Jurkat, Clone E6-1 (cell line): ENCODE results near the gene LMF1.

Source experiments
- DNase-seq: peaks from one replicate; pipeline ENCODE4 v3.0.0-alpha.2; 2011; ENCODE audit warnings: low read depth, low spot score
- H3K4me3 ChIP-seq: 2 replicates; pipeline ENCODE4 v1.5.1; 2011; ENCODE audit warnings: mild to moderate bottlenecking, low read length, control low read depth, moderate library complexity

Gene LMF1

GRCh38 chr16:920717-921116 is 50.1 kb downstream of the LMF1 start:
- H3K4me3 ChIP-seq, result no peak overlapping the region
- DNase-seq, result no peak

GRCh38 chr16:920051-920681 is 50.6 kb downstream of the LMF1 start:
- no peak overlapping the region for H3K4me3 ChIP-seq
- DNase-seq, result no peak

- H3K4me3 ChIP-seq, result no peak overlapping the region
- DNase-seq, result no peak
These were observed 51.1 kb downstream of the LMF1 start for GRCh38 chr16:919658-920050.

- DNase-seq, result no peak
- no peak overlapping the region for H3K4me3 ChIP-seq
These were observed 51.8 kb downstream of the LMF1 start for GRCh38 chr16:918741-919657.

GRCh38 chr16:918068-918467 is 52.7 kb downstream of the LMF1 start:
- DNase-seq, result no peak
- no peak overlapping the region for H3K4me3 ChIP-seq

- H3K4me3 ChIP-seq, result no peak overlapping the region
- DNase-seq, result no peak
These were observed 53.2 kb downstream of the LMF1 start for GRCh38 chr16:917591-918061.

DNA sequence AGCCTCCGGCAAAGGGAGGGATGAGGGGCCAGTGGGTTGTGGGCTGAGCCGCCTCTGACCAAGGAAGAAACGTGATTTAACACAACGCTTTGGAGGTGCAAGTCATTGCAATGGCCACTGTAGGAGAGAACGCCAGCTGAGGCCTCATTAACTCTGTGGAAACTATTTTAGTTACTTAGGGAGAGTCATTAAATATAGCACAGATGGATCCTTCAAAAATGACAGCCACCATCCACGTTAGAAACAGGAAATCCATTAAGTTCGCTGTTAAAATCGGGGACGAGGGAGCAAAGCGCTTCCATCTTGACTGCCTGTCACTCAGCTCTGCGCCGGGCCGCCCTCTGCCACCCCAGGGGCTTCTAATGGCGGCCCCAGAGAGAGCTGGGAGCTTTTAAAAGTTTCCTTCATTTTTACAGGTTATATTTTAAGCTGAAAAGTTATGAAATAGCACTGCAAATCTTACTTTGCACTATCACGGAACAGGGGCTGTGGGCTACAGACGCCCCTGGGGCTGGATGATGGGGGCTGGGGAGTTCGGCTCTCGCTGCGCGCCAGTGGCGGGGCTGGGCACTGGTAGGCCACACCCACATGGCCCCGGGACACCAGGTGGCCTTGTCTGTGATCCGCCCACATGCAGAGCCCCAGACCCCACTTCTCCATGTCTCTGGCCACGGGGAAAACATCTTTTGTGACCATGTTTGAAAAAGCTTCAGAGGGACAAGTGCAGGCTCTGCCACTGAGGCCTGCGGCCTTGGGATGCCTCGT is 54.6 kb downstream of the LMF1 start:
- no peak for DNase-seq
- no peak overlapping the region for H3K4me3 ChIP-seq

GRCh38 chr16:915546-915945 is 55.2 kb downstream of the LMF1 start:
- DNase-seq, result no peak
- H3K4me3 ChIP-seq, result no peak overlapping the region

DNA sequence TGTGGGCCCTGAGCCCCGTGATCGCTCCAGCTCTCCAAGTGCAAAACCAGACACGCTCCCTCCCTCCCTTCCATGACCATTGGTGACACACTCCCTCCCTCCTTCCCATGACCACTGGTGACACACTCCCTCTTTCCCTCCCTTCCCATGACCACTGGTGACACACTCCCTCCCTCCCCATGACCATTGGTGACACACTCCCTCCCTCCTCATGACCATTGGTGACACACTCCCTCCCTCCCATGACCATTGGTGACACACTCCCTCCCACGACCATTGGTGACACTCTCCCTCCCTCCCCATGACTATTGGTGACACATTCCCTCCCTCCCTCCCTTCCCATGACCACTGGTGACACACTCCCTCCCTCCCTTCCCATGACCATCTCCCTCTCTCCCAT is 56.3 kb downstream of the LMF1 start:
- DNase-seq, result no peak
- H3K4me3 ChIP-seq, result no peak overlapping the region

DNA sequence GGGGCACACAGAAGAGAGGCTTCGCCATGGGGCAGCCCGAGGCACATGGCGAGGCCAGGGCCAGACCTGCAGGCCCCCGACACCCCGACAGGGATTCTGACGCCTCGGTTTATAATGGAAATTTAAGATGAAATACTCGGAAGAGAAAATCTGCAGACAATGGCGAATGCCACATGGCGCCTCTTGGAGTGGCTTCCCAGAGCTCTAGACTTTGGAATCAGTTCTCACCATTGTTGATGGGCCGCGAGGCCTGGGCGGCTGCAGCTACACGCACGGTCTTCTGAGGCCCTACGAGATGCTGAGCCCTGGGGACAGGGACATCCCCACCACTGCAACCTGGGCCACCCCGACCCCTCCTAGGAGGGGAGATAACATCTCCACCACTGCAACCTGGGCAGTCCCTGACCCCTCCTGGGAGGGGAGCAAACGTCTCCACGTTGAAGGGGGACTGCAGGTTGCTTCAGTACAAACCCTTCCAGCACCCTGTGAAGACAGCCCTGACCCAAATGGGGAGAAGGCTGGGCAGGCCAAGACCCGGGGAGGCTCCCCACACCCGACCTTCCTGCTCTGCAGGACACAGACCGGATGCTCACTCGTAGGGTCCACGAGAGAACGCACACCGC is 56.9 kb downstream of the LMF1 start:
- DNase-seq, result no peak
- no peak overlapping the region for H3K4me3 ChIP-seq

DNA sequence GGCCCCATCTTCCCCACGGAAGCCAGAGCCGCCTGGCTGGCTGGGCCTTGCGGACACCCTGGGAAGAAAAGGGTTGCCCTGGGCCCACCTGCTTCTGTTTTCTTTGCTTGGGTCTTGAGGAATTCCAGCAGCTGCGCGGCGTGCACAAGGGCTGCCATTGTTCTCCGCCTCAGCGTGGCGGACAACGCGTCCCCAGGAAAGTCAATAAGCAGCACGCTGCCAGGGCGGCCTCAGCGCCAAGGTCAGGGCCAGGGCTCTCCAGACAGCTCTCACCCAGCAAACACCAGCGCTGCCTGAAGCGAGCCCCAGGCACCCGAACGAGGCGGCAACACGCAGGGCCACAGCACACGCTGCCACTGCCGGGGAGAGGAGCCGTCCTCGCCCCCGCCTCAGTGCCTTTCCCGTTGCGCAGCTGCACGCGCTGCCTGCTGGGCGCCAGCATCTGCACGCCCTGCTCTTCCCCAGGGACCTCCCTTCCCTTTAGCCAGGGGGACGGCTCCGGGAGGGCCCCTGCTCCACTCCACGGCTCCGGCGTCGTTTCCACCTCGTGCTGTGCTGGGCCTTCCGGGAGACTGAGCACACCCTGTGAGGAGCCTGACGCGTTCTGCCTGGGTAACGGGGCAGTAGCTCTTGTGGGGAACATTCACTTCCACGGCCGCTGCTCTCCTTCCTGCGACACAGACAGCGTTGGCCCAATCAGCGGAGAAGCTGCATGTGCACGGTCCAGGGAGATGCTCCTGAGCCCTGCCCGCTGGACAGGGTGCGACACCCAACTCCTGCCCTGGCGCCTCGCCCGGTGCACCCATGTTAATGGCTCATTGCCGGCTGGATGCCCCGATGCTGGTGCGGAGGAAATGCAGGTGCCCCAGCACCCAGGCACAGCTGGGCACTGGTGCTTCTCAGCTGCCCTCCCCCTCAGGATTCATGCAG is 57.8 kb downstream of the LMF1 start:
- no peak for DNase-seq
- no peak overlapping the region for H3K4me3 ChIP-seq

- no peak overlapping the region for H3K4me3 ChIP-seq
- DNase-seq, result no peak
These were observed 58.5 kb downstream of the LMF1 start for GRCh38 chr16:912322-912683.

DNA sequence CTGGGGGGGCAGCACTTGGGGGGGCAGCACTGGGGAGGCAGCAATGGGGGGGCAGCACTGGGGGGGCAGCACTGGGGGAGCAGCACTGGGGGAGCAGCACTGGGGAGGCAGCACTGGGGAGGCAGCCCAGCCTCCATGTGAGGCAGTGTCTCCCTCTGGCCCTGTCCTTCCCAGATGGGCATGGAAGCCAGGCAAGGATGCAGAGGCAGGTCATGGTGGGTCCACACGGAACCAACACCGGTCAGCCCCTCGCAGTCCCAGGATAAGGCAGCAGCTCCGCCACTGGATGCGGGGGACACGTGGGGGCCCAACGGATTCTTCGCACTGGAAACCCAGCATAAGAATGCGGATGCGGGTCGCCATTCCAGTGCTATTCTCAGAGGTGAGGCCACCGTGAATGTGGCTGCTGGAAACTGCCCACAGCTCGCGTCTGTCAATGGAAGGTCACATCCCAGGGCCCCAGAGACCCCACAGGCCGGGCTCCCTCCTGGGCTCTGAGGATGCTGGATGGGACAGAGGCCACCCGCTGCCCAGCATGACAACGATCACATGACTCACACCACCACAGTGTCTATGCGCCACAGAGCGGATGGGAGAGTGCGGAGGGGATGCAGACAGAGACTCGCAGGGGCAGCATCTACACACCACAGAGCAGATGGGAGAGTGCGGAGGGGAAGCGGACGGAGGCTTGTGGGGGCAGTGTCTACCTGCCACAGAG is 59.0 kb downstream of the LMF1 start:
- H3K4me3 ChIP-seq, result no peak overlapping the region
- DNase-seq, result no peak

- H3K4me3 ChIP-seq, result no peak overlapping the region
- DNase-seq, result no peak
These were observed 59.7 kb downstream of the LMF1 start for GRCh38 chr16:911101-911500.

GRCh38 chr16:910181-910580 is 60.6 kb downstream of the LMF1 start:
- H3K4me3 ChIP-seq, result no peak overlapping the region
- DNase-seq, result no peak

DNA sequence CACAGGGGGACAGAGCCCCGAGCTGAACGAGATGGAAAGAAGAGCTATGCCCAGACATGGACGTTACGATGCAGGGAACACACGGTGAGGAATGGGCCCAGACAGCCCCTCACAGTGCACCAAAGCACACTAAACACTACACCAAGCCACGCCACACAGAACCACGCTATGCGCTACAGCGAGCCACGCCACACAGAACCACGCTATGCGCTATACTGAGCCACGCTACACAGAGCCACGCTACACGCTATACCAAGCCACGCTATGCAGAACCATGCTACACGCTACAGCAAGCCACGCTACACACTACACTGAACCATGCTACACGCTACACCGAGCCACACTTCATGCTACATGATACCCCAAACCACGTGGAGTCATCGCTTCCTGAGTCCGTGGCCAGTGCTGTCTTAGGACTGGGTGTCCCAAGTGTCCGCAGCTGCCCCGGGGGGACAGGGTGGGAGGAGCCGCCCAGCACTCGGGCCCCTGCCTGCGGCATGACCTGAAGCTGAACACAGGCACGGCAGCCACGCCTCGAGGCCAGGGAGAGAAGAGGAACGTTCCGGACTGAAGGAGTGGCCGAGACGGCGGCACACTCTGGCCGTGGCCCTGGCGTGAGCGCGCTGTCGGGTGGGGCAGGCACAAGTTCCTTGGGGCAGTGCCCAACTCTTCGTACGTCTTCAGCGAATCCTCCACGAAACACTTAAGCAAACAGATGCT is 61.3 kb downstream of the LMF1 start:
- H3K4me3 ChIP-seq, result no peak overlapping the region
- no peak for DNase-seq

GRCh38 chr16:908526-909155 is 62.1 kb downstream of the LMF1 start:
- no peak overlapping the region for H3K4me3 ChIP-seq
- DNase-seq, result no peak
